Stimulated activated CD8-positive, alpha-beta memory T cell treated with anti-CD3 and anti-CD28 coated beads, Interleukin-15, amount 100 ng/mL, for 48 hours (primary cell): Measurements from ENCODE around the gene SUCLG1.
"Not testable (repeated sequence)": the region's sequence is repeated elsewhere in the genome, so short reads cannot be mapped to it uniquely, and the experiment has no call there.

Source experiments
- DNase-seq, 2 donors: peaks; one replicate each; pipeline ENCODE4 v3.0.0-alpha.2; 2020; ENCODE audit warnings: low read depth in 2 of 2

The SUCLG1 gene

GRCh38 chr2:84421197-84421596, 37.9 kb downstream of the SUCLG1 start:
- no peak for DNase-seq

DNA sequence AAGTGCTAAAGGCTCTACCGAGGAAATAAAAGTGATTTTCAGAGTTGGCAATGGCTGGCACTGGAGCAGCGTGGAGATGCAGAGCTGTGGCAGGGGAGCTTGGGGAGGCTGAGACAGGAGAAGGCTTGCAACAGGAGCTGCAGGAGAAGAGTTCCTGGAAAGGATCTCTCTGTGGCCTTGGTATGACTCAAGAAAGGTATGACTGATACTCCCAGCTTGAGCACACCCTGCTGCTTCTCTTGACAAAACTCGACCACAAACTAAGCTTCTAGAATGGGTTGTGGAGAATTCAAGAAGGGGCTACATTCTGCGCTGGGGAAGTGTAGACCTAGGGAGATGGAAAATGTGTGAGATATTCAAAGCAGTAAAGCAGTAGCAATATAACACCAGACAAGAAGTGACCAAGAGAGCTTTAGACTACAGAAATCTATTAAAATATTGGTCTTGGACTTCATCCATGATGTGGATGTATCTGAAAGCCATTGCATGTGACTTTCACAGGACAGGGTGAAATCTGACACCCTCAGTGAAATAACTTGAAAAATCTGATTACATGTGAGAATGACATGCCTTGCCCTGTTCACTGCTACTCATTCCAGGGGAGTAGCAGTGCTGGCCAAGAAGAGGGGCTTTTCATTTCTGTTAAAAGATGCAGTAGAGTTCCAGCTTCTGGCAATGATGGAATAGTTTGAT, 41.5 kb downstream of the SUCLG1 start:
- DNase-seq: no peak

DNA sequence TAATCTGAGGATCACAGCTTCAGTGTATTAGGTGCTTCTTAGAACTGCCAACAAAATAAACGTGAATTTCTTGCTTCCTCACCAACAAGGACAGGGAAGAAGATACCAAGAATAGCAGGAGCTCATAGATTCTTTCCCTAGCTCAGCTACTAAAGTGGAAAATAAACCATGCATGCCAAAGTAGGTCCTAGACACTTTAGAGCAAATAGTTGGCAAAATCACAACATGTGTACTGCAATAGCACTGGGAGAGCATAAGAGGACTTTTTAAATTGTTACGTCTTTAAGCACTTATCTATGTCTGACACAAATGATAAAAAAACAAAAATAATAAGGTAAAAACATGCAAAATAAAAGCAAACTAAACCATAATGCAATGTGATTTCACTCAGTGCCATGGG, 49.5 kb downstream of the SUCLG1 start:
- no peak for DNase-seq

- not testable (repeated sequence) for DNase-seq
Measured at GRCh38 chr2:84402111-84402510, 57.0 kb downstream of the SUCLG1 start.

GRCh38 chr2:84399839-84400238, 59.2 kb downstream of the SUCLG1 start:
- DNase-seq: not testable (repeated sequence)

GRCh38 chr2:84395820-84396219, 63.3 kb downstream of the SUCLG1 start:
- no peak for DNase-seq

- DNase-seq: no peak
Measured at GRCh38 chr2:84394628-84395027, 64.5 kb downstream of the SUCLG1 start.

- no peak for DNase-seq
Measured at GRCh38 chr2:84393829-84394228, 65.3 kb downstream of the SUCLG1 start.

GRCh38 chr2:84389794-84390193, 69.3 kb downstream of the SUCLG1 start:
- no peak for DNase-seq

DNA sequence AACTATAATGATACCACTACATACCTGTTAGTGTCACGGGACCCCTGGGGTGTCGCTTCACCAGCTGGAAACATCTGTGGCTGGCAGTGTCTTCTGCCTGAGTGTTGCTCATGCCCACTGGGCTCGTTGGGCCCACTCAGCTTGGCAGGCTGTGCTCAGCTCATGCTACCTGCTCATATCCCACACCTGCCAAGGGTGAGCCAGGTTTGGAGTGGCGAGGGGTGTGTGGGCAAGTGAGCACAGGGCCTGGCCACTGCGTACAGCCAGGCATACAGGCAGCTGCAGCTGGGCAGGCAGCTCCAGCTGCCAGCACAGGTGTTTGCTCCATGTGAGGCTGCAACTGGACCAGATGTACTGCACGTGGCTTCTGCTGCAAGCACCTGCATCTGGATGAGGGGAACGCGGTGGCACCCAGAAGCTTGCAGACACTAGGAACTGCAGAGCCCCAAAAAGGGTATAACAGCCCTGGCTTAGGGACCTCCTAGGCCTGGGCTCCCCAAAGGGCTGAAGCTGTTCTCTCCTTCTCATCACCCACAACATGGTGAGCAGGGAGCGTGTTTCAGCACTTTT, 70.1 kb downstream of the SUCLG1 start:
- no peak for DNase-seq

DNA sequence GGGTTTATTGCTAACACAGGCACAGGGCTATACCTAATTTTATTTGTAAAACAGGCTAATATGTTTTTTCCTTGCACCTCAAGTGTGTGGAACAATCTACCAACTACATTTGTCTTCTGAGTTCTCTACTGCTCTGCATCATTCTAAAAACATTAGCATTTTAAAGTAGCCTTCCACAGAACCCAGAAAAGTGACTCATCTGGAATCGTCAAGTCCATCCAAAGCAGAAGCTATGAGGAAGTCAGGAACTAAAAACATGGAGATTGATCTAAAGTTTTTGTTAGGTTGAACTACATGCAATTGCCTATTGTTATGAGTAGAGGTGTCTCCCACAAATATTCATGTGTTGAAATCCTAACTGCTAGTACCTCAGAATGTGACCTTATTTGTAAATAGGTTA, 70.9 kb downstream of the SUCLG1 start:
- no peak for DNase-seq

DNA sequence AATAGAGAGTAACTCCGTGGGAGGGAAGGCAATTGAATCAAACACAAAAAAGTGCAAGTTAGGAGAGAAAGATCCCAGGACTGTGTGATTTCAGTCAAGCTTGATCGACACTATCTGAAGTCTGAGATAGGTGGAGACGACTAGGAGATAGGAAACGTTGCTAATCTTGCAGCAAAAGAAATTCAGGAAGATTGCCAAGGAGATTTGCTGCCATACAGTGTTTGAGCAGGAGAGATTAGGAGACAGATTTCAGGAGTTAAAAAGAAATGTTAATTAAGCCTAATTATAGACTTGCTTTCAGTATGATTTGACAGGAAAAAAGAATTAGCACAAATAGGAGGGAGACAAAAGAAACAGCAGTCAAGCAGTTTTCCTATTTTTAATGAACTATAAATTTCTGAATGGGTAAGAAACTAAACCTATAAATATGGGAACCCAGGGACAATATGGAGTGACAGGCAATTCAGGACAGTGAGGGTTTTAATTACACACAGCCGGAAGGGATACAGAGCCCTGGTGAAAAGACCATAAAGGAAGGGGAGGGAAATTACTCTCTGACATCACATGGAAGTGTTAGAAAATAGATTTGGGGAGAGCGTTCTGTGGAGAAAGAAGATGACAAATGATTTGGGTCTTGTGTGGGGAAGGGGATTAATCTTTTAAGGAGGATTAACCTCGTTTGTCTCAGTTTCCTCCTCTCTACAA, 72.6 kb downstream of the SUCLG1 start:
- DNase-seq: no peak

- no peak for DNase-seq
Measured at GRCh38 chr2:84383271-84383670, 75.8 kb downstream of the SUCLG1 start.

DNA sequence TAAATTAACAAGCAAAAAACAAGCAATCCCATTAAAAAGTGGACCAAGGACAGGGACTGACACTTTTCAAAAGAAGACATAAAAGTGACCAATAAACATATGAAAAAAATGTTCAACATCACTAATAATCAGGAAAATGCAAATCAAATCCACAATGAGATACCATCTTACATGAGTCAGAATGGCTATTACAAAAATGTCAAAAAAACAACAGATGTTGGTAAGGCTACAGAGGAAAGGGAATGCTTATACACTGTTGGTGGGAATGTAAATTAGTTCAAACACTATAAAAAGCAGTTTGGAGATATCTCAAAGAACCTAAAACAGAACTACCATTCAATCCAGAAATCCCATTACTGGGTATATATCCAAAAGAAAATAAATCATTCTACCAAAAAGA, 78.2 kb downstream of the SUCLG1 start:
- no peak for DNase-seq

DNA sequence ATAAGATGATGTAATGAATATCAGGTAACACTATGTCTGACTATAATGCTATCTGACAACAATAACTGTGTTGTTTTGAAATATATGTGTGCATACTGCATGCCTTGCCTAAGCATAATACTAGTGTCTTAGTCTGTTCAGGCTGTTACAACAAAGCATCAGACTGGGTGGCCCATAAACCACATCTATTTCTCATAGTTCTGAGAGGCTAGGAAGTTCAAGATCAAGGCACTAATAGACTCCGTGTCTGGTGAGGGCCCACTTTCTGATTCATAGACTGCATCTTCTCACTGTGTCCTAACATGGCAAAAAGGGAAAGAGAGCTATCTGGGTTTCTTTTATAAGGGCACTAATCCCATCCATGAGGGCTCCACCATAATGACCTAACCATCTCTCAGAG, 80.1 kb downstream of the SUCLG1 start:
- no peak for DNase-seq

- no peak for DNase-seq
Measured at GRCh38 chr2:84375020-84375419, 84.1 kb downstream of the SUCLG1 start.

GRCh38 chr2:84373866-84374265, 85.2 kb downstream of the SUCLG1 start:
- DNase-seq: no peak
